Mesenchymal stem cell (in vitro differentiated cells and primary cell): ENCODE results near the gene TNFSF8.

Experiments
- DNase-seq: peaks from one replicate; pipeline ENCODE4 v3.0.0-alpha.2; 2013
- H2AFZ ChIP-seq: one replicate; pipeline ENCODE4 v1.6.1; 2013; ENCODE audit warnings: low read depth, mild to moderate bottlenecking, control low read depth, inconsistent platforms, low read length, moderate library complexity
- H2AK5ac ChIP-seq: 2 replicates; pipeline ENCODE4 v1.6.1; 2013; ENCODE audit warnings: low read length, moderate library complexity, mild to moderate bottlenecking, inconsistent platforms; ENCODE audit not compliant: severe bottlenecking
- H2BK120ac ChIP-seq: one replicate; pipeline ENCODE4 v1.6.1; 2013; ENCODE audit warnings: low read depth, mild to moderate bottlenecking, inconsistent platforms, low read length, moderate library complexity
- H2BK12ac ChIP-seq, 2 experiments: one replicate each; pipeline ENCODE4 v1.6.1; 2013; ENCODE audit warnings: inconsistent platforms in 2 of 2, low read length in 2 of 2, mild to moderate bottlenecking in 2 of 2, moderate library complexity in 2 of 2, control low read depth in 1 of 2
- H2BK15ac ChIP-seq: one replicate; pipeline ENCODE4 v1.6.1; 2013; ENCODE audit warnings: mild to moderate bottlenecking, low read depth, inconsistent platforms; ENCODE audit not compliant: poor library complexity, severe bottlenecking
- H2BK5ac ChIP-seq: 2 replicates; pipeline ENCODE4 v1.6.1; 2013; ENCODE audit warnings: low read depth, mild to moderate bottlenecking, low read length, control low read depth, inconsistent platforms; ENCODE audit not compliant: poor library complexity, severe bottlenecking
- H3K14ac ChIP-seq, 2 experiments: one replicate each; pipeline ENCODE4 v1.6.1; 2013; ENCODE audit warnings: inconsistent platforms in 2 of 2, low read length in 2 of 2, control low read depth in 1 of 2, mild to moderate bottlenecking in 1 of 2, moderate library complexity in 1 of 2
- H3K18ac ChIP-seq, 2 experiments: one replicate each; pipeline ENCODE4 v1.6.1; 2013; ENCODE audit warnings: inconsistent platforms in 2 of 2, low read length in 2 of 2, control low read depth in 1 of 2, low read depth in 1 of 2, mild to moderate bottlenecking in 1 of 2
- H3K23ac ChIP-seq, 2 experiments: one replicate each; pipeline ENCODE4 v1.6.1; 2013; ENCODE audit warnings: inconsistent platforms in 2 of 2, low read length in 2 of 2, mild to moderate bottlenecking in 2 of 2, moderate library complexity in 2 of 2, control low read depth in 1 of 2
- H3K27ac ChIP-seq: 2 replicates; pipeline ENCODE4 v1.5.1; 2013; ENCODE audit warnings: mild to moderate bottlenecking, moderate library complexity, low read length, control low read depth, inconsistent platforms; ENCODE audit not compliant: poor library complexity, severe bottlenecking
- H3K27me3 ChIP-seq, 2 experiments: 2 replicates each; pipeline versions ENCODE4 v1.6.1 to v1.7.0; 2013; ENCODE audit warnings: low read length in 2 of 2, mild to moderate bottlenecking in 2 of 2, moderate library complexity in 2 of 2, control low read depth in 1 of 2, inconsistent platforms in 1 of 2; ENCODE audit not compliant: control insufficient read depth in 1 of 2, insufficient read depth in 1 of 2
- H3K36me3 ChIP-seq, 2 experiments: 2 replicates each; pipeline versions ENCODE4 v1.6.1 to v1.7.0; 2013; ENCODE audit warnings: low read length in 2 of 2, control low read depth in 1 of 2, inconsistent platforms in 1 of 2, low read depth in 1 of 2, mild to moderate bottlenecking in 1 of 2; ENCODE audit not compliant: insufficient read depth in 2 of 2, control insufficient read depth in 1 of 2
- H3K4ac ChIP-seq, 2 experiments: one replicate each; pipeline ENCODE4 v1.6.1; 2013; ENCODE audit warnings: inconsistent platforms in 2 of 2, low read length in 2 of 2, mild to moderate bottlenecking in 2 of 2, moderate library complexity in 2 of 2, control low read depth in 1 of 2, low read depth in 1 of 2
- H3K4me1 ChIP-seq: 2 replicates; pipeline ENCODE4 v1.6.1; 2013; ENCODE audit warnings: low read depth, low read length, control low read depth; ENCODE audit not compliant: control insufficient read depth, insufficient read depth
- H3K4me2 ChIP-seq: 2 replicates; pipeline ENCODE4 v1.6.1; 2013; ENCODE audit warnings: low read length, mild to moderate bottlenecking, inconsistent platforms; ENCODE audit not compliant: poor library complexity, severe bottlenecking
- H3K4me3 ChIP-seq, 2 experiments: 2 replicates each; pipeline versions ENCODE4 v1.5.1 to v1.7.0; 2013; ENCODE audit warnings: low read length in 2 of 2, mild to moderate bottlenecking in 2 of 2, control low read depth in 1 of 2, low read depth in 1 of 2; ENCODE audit not compliant: insufficient read depth in 1 of 2
- H3K79me1 ChIP-seq: replicated peaks from 2 replicates; pipeline ENCODE4 v1.6.1; 2013; ENCODE audit warnings: mild to moderate bottlenecking, control low read depth, low read length, inconsistent platforms; ENCODE audit not compliant: poor library complexity, severe bottlenecking
- H3K9ac ChIP-seq: 2 replicates; pipeline ENCODE4 v1.7.0; 2013; ENCODE audit warnings: mild to moderate bottlenecking, low read length, moderate library complexity
- H3K9me3 ChIP-seq: 2 replicates; pipeline ENCODE4 v1.7.0; 2013; ENCODE audit warnings: mild to moderate bottlenecking, low read length; ENCODE audit not compliant: control insufficient read depth
- H4K8ac ChIP-seq: one replicate; pipeline ENCODE4 v1.6.1; 2013; ENCODE audit warnings: inconsistent platforms, mild to moderate bottlenecking, low read length, moderate library complexity
- H4K91ac ChIP-seq: one replicate; pipeline ENCODE4 v1.6.1; 2013; ENCODE audit warnings: mild to moderate bottlenecking, low read length, inconsistent platforms
- WGBS: methylation state at CpG from one replicate; pipeline ENCODE4 v1.1.7; 2013; ENCODE audit warnings: mixed read lengths; 5-methylcytosine and 5-hydroxymethylcytosine counted together

TNFSF8 gene

DNA sequence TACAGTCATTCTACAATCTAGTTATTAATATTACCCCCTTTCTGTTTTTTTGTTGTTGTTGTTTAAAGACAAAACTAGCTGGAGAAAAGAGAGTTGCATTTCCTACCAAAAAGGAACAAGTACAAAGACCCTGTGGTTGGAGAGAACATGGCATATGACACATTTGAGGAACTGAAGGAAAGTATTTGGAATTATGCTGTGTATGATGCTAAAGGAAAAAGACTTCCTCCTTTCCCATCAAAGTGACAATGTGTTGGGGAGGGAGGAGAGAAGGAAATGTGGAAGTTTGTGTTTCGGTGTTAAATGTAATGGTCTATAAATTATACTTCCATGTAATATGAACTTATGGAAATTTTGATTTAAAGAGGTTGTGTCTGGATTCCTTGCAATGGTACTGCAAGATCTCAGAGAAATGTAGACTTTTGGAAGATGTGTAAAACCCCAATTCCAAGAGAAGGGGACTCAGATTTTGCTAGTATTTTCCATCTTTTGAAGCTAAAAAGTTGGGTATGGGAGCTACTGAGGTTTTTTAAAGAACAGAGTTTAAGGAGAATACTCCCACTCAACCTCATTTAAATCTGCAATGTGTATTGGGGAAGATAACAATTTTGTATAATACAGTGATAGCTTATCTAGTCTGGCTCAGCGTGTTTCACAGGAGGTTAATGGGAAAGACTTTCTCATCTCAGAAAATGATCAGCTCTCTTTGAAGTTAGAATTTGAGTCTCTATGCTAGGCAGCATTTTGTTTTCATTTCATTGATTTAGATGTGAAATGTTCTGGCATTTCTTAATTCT lies 15.4 kb upstream of the TNFSF8 start:
- H2BK120ac ChIP-seq, result no peak overlapping the region
- H3K9me3 ChIP-seq, result no peaks in the 10 kb centered on the region
- H3K9ac ChIP-seq, result no peak overlapping the region
- no peak overlapping the region for H4K91ac ChIP-seq
- no peak overlapping the region for H2BK12ac ChIP-seq
- H3K79me1 ChIP-seq, result no peaks in the 10 kb centered on the region
- H3K4me2 ChIP-seq, result no peak overlapping the region
- no peak overlapping the region for H3K4me3 ChIP-seq
- H2AK5ac ChIP-seq, result no peak overlapping the region
- DNase-seq, result no peak
- H3K23ac ChIP-seq, result no peak overlapping the region
- no peak overlapping the region for H3K4ac ChIP-seq
- H3K18ac ChIP-seq, result no peak overlapping the region
- no peak overlapping the region for H3K14ac ChIP-seq
- H3K4me1 ChIP-seq, result no peaks in the 10 kb centered on the region
- H2AFZ ChIP-seq, result no peak overlapping the region
- H3K27me3 ChIP-seq, result no peaks in the 10 kb centered on the region
- H3K36me3 ChIP-seq, result no peaks in the 10 kb centered on the region
- H2BK5ac ChIP-seq, result no peak overlapping the region
- H4K8ac ChIP-seq, result no peak overlapping the region
- 64% methylated on average over 1 of the region's 2 CpGs for WGBS
- no peak overlapping the region for H3K27ac ChIP-seq
- H2BK15ac ChIP-seq, result no peak overlapping the region

DNA sequence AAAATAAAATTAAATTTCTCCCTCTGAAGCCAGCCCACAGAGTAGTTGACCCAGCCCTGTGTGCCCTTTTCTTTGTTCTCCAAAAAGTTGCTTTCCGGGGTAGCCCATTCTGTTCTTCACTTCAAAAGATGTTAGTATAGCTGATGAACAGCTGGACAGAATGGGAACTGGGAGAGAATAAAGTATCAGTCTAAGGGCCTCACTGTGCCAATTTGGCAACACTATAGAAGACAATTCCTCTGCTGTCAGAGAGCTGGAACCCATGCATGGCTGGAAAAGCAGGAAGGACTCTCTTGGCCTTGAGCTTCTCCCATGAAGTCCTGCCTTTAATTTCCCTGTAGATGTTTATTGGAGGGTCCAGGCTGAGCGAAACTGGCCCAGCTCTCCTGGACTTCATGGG lies 11.0 kb upstream of the TNFSF8 start:
- WGBS, result 94% methylated on average over 2 of the region's 2 CpGs
- H2BK5ac ChIP-seq, result no peak overlapping the region
- H3K4ac ChIP-seq, result no peak overlapping the region
- H2AFZ ChIP-seq, result no peak overlapping the region
- H2BK120ac ChIP-seq, result no peak overlapping the region
- DNase-seq, result no peak
- no peaks in the 10 kb centered on the region for H3K79me1 ChIP-seq
- H3K4me1 ChIP-seq, result no peaks in the 10 kb centered on the region
- no peak overlapping the region for H4K8ac ChIP-seq
- H3K27me3 ChIP-seq, result no peaks in the 10 kb centered on the region
- no peak overlapping the region for H3K14ac ChIP-seq
- no peak overlapping the region for H3K4me2 ChIP-seq
- no peak overlapping the region for H2AK5ac ChIP-seq
- no peak overlapping the region for H3K23ac ChIP-seq
- H2BK15ac ChIP-seq, result no peak overlapping the region
- H3K27ac ChIP-seq, result no peak overlapping the region
- no peaks in the 10 kb centered on the region for H3K36me3 ChIP-seq
- no peak overlapping the region for H2BK12ac ChIP-seq
- no peak overlapping the region for H3K4me3 ChIP-seq
- no peak overlapping the region for H3K18ac ChIP-seq
- no peak overlapping the region for H3K9ac ChIP-seq
- H4K91ac ChIP-seq, result no peak overlapping the region
- H3K9me3 ChIP-seq, result no peaks in the 10 kb centered on the region

DNA sequence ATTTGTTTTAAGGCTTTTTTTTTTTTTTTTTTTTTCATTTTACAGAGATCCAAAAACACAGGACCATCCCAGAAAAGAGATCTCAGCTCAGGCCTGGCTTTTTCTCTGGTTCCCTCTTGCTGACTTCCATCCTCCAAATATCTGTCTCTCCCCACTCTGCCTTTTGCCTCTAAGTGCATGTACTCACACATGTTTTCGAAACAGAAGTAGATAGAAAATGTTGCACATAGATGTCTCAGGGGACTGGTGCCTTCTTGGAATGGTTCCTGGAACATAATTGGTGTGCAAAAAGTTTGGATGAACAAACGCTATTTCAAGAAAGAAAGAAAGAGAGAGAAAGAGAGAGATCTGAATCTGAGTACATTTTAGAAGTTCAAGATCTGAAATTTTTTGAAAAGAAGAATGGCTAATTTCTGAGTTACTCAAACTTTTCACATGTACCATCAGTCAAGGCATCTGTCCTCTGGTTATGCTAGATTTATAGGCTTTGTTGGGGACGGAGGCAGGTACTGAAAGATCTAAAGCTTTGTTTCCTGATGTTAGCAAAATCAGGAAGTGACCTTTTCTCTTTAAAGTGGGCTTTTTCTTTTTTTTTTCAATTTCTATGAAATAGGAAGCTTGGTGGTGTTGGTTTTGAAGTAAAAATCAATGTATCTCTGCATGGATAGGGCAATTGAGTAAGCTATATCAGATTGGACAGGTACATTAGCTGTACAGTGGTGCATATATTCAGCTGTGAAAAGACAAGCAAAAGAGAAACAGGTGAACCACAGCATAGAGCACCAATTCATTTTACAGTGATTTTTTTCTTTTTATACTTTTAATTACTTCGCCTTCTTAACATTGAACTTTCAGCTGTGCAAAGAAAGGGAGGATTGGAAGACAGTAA lies 8.5 kb upstream of the TNFSF8 start:
- Histone ChIP-seq H3K4me3 (no peak overlapping the region), H3K27ac (no peak overlapping the region), H3K18ac (no peak overlapping the region), H3K9me3 (no peaks in the 10 kb centered on the region), H2BK15ac (no peak overlapping the region), H4K8ac (no peak overlapping the region), H2BK120ac (no peak overlapping the region), H3K4ac (no peak overlapping the region), H3K4me1 (no peaks in the 10 kb centered on the region), H2AFZ (no peak overlapping the region), H3K23ac (no peak overlapping the region), H3K14ac (no peak overlapping the region), H3K27me3 (no peaks in the 10 kb centered on the region), H2BK12ac (no peak overlapping the region), H4K91ac (no peak overlapping the region), H3K4me2 (no peak overlapping the region), H3K79me1 (no peaks in the 10 kb centered on the region), H3K36me3 (no peaks in the 10 kb centered on the region), H2AK5ac (no peak overlapping the region), H3K9ac (peak overlapping the region; percentile 33), H2BK5ac (no peak overlapping the region)
- no peak for DNase-seq
- WGBS, result 82% methylated on average over 4 of the region's 4 CpGs

DNA sequence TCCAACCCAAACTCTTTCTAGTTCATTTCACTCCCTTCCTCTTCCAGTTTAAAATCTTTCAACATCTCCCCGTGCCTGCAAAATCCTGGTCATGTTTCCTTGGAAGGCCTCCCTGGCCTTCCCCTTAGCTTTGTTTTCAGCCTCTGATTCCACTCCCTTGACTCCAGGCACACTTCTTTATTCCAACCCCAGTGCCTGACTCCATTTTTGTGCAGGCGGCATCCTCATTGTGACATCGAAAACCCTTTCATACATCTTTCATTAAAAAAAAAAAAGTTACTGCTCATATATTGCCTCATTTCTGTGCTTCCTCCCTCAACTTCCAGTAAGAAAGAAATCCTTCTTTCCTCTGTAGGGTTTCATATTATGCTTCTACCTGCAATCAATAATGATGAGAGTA lies 7.1 kb upstream of the TNFSF8 start:
- Histone ChIP-seq H2BK5ac (no peak overlapping the region), H3K9ac (no peak overlapping the region), H3K18ac (no peak overlapping the region), H3K23ac (no peak overlapping the region), H2AK5ac (no peak overlapping the region), H3K4ac (no peak overlapping the region), H3K79me1 (no peaks in the 10 kb centered on the region), H3K4me3 (no peak overlapping the region), H3K27me3 (no peaks in the 10 kb centered on the region), H3K27ac (no peak overlapping the region), H2BK15ac (no peak overlapping the region), H2AFZ (no peak overlapping the region), H2BK12ac (no peak overlapping the region), H3K4me1 (no peaks in the 10 kb centered on the region), H2BK120ac (no peak overlapping the region), H4K91ac (no peak overlapping the region), H3K14ac (no peak overlapping the region), H3K9me3 (no peaks in the 10 kb centered on the region), H3K36me3 (no peaks in the 10 kb centered on the region), H3K4me2 (no peak overlapping the region), H4K8ac (no peak overlapping the region)
- DNase-seq, result no peak
- 80% methylated on average over 3 of the region's 3 CpGs for WGBS
